Endothelial cell of umbilical vein (primary cell): ENCODE measurements around the gene CBFA2T3. TPM values are rescaled to one million over a fixed set of nuclear protein-coding genes. Genes with fewer than 3 reads are reported as not detected.
"Not testable (repeated sequence)": the region's sequence is repeated elsewhere in the genome, so short reads cannot be mapped to it uniquely, and the experiment has no call there.

ENCODE experiments used
- BruUV-seq: library from RNA; stranded (reverse); fragments of 400-500 nt; replicated peaks from 2 replicates; lab custom pipeline; 2021; lab: Mats Ljungman, UMichigan
- CTCF ChIA-PET: fragments of 300-600, 350-600 bp; sonication (Branson Sonifier 250); formaldehyde crosslinking; loops from one replicate; lab custom pipeline; 2021; ENCODE audit warnings: antibody characterized with exemption, inconsistent platforms; lab: Charles Lee
- POLR2A ChIA-PET: fragments of 300-600, 350-600 bp; sonication (Branson Sonifier 250); formaldehyde crosslinking; loops from one replicate; lab custom pipeline; 2021; ENCODE audit warnings: antibody characterized with exemption, inconsistent platforms; lab: Charles Lee
- DNase-seq: peaks from one replicate; pipeline ENCODE4 v3.0.0-alpha.2; 2011; ENCODE audit warnings: low read depth, low spot score
- FAIRE-seq: peaks from 2 replicates; lab custom pipeline; 2011; peaks lifted over from hg19 to GRCh38; lab: Jason Lieb, UNC
- H2AFZ ChIP-seq: 2 replicates; pipeline ENCODE4 v1.6.0; 2012; ENCODE audit warnings: low read depth, low read length, control low read depth, inconsistent platforms
- H3K27ac ChIP-seq: 2 replicates; pipeline ENCODE4 v1.5.1; 2011; ENCODE audit warnings: low read depth, mild to moderate bottlenecking, control low read depth, low read length, moderate library complexity; ENCODE audit not compliant: insufficient read depth
- H3K27me3 ChIP-seq, 2 experiments: 2 replicates each; pipeline versions ENCODE4 v1.6.0 to v1.6.1; 2011; ENCODE audit warnings: low read length in 2 of 2, mixed read lengths in 1 of 2; ENCODE audit not compliant: control insufficient read depth in 2 of 2, insufficient read depth in 2 of 2
- H3K36me3 ChIP-seq, 2 experiments: 2 replicates in 1 of 2; 3 replicates in 1 of 2; pipeline ENCODE4 v1.5.1; 2011; ENCODE audit warnings: low read length in 2 of 2, mild to moderate bottlenecking in 1 of 2, moderate library complexity in 1 of 2; ENCODE audit not compliant: control insufficient read depth in 2 of 2, insufficient read depth in 2 of 2; ENCODE audit errors: extremely low read depth in 1 of 2
- H3K4me1 ChIP-seq: 3 replicates; pipeline ENCODE4 v1.5.1; 2011; ENCODE audit warnings: mild to moderate bottlenecking, low read length; ENCODE audit not compliant: control insufficient read depth, insufficient read depth; ENCODE audit errors: extremely low read depth
- H3K4me2 ChIP-seq: 2 replicates; pipeline ENCODE4 v1.6.1; 2011; ENCODE audit warnings: low read length, control low read depth, mixed read lengths; ENCODE audit not compliant: insufficient read depth
- H3K4me3 ChIP-seq, 3 experiments: fragments of 200-600 bp in 1 of 3; sonication (generic), shearing (Covaris generic) in 1 of 3; replicated peaks in 1 of 3; 2 replicates each; pipeline ENCODE4 v1.5.1; 2011 to 2016; ENCODE audit warnings: control low read depth in 3 of 3, low read length in 3 of 3, mild to moderate bottlenecking in 2 of 3, inconsistent platforms in 1 of 3, low read depth in 1 of 3, moderate library complexity in 1 of 3; ENCODE audit not compliant: insufficient read depth in 1 of 3
- H3K79me2 ChIP-seq: 2 replicates; pipeline ENCODE4 v1.6.0; 2012; ENCODE audit warnings: low read length, inconsistent platforms; ENCODE audit not compliant: control insufficient read depth, insufficient read depth
- H3K9ac ChIP-seq: replicated peaks from 2 replicates; pipeline ENCODE3; 2011; ENCODE audit warnings: low read length, control low read depth; ENCODE audit not compliant: insufficient read depth; ENCODE audit errors: extremely low read depth
- H3K9me1 ChIP-seq: replicated peaks from 3 replicates; pipeline ENCODE4 v1.6.0; 2011; ENCODE audit warnings: mild to moderate bottlenecking, low read length; ENCODE audit not compliant: control insufficient read depth, insufficient read depth; ENCODE audit errors: extremely low read depth
- H3K9me3 ChIP-seq: replicated peaks from 2 replicates; pipeline ENCODE4 v1.5.1; 2012; ENCODE audit warnings: low read length, inconsistent platforms; ENCODE audit not compliant: control insufficient read depth, insufficient read depth
- H4K20me1 ChIP-seq: replicated peaks from 2 replicates; pipeline ENCODE3; 2011; ENCODE audit warnings: mild to moderate bottlenecking, low read length; ENCODE audit not compliant: control insufficient read depth, insufficient read depth; ENCODE audit errors: extremely low read depth
- CTCF ChIP-seq, 2 donors: IDR thresholded peaks; 1 replicate in 1 of 2; 2 replicates in 1 of 2; pipeline ENCODE4 v1.5.1; 2011; ENCODE audit warnings: low read length in 2 of 2, mild to moderate bottlenecking in 2 of 2, moderate library complexity in 2 of 2, control low read depth in 1 of 2, inconsistent platforms in 1 of 2, low read depth in 1 of 2; ENCODE audit not compliant: insufficient read depth in 1 of 2; ENCODE audit errors: extremely low read depth in 1 of 2
- EZH2 ChIP-seq: IDR thresholded peaks from 2 replicates; pipeline ENCODE4 v1.6.1; 2012; ENCODE audit warnings: borderline replicate concordance, low read depth, mild to moderate bottlenecking, moderate library complexity, low read length, inconsistent platforms; ENCODE audit not compliant: severe bottlenecking
- FOS ChIP-seq: IDR thresholded peaks from 2 replicates; pipeline ENCODE4 v1.6.1; 2011; ENCODE audit warnings: mild to moderate bottlenecking, low read length, moderate library complexity, borderline replicate concordance; ENCODE audit not compliant: insufficient read depth
- GATA2 ChIP-seq: IDR thresholded peaks from 2 replicates; pipeline ENCODE4 v1.7.0; 2011; ENCODE audit warnings: low read depth, mild to moderate bottlenecking, moderate library complexity, mixed read lengths, low read length; ENCODE audit not compliant: insufficient read length, insufficient read depth
- JUN ChIP-seq: IDR thresholded peaks from 2 replicates; pipeline ENCODE4 v1.6.1; 2011; ENCODE audit warnings: borderline replicate concordance, low read depth; ENCODE audit not compliant: insufficient read length, insufficient read depth
- MYC ChIP-seq: IDR thresholded peaks from one replicate; pipeline ENCODE4 v1.6.1; 2011; ENCODE audit warnings: mild to moderate bottlenecking, low read depth, low read length
- POLR2A ChIP-seq: IDR thresholded peaks from 2 replicates; pipeline ENCODE4 v1.6.1; 2012; ENCODE audit warnings: low read depth, mild to moderate bottlenecking, control low read depth, low read length
- dilution Hi-C: fragments of 300-500 bp; cut with MboI; formaldehyde crosslinking; loops from one replicate; pipeline ENCODE4 v1.15.0; 2019; ENCODE audit warnings: low sequenced_read_pairs; ENCODE audit not compliant: extremely low pct_ligation_motif_present
- intact Hi-C: fragments of 100-400 bp; cut with micrococcal nuclease; formaldehyde crosslinking; loops from one replicate; pipeline ENCODE4 v1.10.0; 2022
- polyA plus RNA-seq, 4 experiments: library from polyadenylated mRNA; depleted of rRNA in 3 of 4; stranded (reverse) in 3 of 4; unstranded in 1 of 4; fragments of >200 nt; gene quantifications; 2 replicates each; pipeline versions ENCODE4 v1.2.1 to v1.2.3, GENCODE V29; 2011 to 2012; ENCODE audit warnings: missing spikeins in 1 of 4
- total RNA-seq: library from RNA; stranded (reverse); gene quantifications from 2 replicates; pipeline ENCODE4 v1.2.3, GENCODE V29; 2021

Gene CBFA2T3
- total and polyA plus RNA-seq, 2 donors (not counting 3 experiments of a cell fraction or from before 2014, with no cell fraction given) = not detected

GRCh38 chr16:88894681-88895300 lies 82.2 kb downstream of the CBFA2T3 start:
- no peak overlapping the region for H3K4me3 ChIP-seq
- no peak for FAIRE-seq
- DNase-seq = no peak
- no peaks in the 10 kb centered on the region for H3K9me3 ChIP-seq
- H2AFZ ChIP-seq = no peak overlapping the region
- H3K27ac ChIP-seq = no peak overlapping the region
- H3K4me1 ChIP-seq = no peaks in the 10 kb centered on the region
- no peaks in the 10 kb centered on the region for H4K20me1 ChIP-seq
- H3K9me1 ChIP-seq = no peaks in the 10 kb centered on the region
- no peaks in the 10 kb centered on the region for H3K36me3 ChIP-seq
- H3K27me3 ChIP-seq = no peaks in the 10 kb centered on the region
- H3K9ac ChIP-seq = no peak overlapping the region
- POLR2A ChIA-PET = no interaction called here
- dilution Hi-C loops (no loop called here), intact Hi-C loops (no loop called here)
- no TSS peak for BruUV-seq
- no peak overlapping the region for H3K4me2 ChIP-seq
- no peaks in the 10 kb centered on the region for H3K79me2 ChIP-seq
- CTCF ChIA-PET = no interaction called here
- TF ChIP-seq FOS = no peak
- TF ChIP-seq CTCF (IDR thresholded peaks at IDR 0.05; ENCODE audit: extremely low read depth in 1 of 2, insufficient read depth in 1 of 2, low read depth in 1 of 2, low read length in 2 of 2) = no peak
- TF ChIP-seq GATA2 = no peak
- no peak for TF ChIP-seq POLR2A
- no peak for TF ChIP-seq JUN
- TF ChIP-seq MYC = no peak
- TF ChIP-seq EZH2 = no peak

DNA sequence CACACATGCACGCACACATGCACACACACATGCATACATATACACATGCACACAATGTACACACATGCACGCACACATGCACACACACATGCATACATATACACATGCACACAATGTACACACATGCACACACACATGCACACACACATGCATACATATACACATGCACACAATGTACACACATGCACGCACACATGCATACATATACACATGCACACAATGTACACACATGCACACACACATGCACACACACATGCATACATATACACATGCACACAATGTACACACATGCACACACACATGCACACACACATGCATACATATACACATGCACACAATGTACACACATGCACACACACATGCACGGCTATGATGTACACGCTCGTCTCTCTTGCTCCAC lies 82.7 kb downstream of the CBFA2T3 start:
- POLR2A ChIA-PET, H3K9me3 ChIP-seq, H3K4me3 ChIP-seq, H3K79me2 ChIP-seq, H3K9ac ChIP-seq, H2AFZ ChIP-seq, intact Hi-C loops, DNase-seq, H3K27ac ChIP-seq, H4K20me1 ChIP-seq, H3K4me1 ChIP-seq, FAIRE-seq, H3K36me3 ChIP-seq, CTCF ChIA-PET, BruUV-seq, H3K27me3 ChIP-seq, H3K4me2 ChIP-seq, dilution Hi-C loops, H3K9me1 ChIP-seq: not testable (repeated sequence)
